ENCODE measurements around the gene GPR137B.

The GPR137B gene

GRCh38 chr1:236163463-236164153 lies 21.3 kb downstream of the GPR137B start:
- no peak for DNase-seq (ENCODE audit: low read depth)
- TF ChIP-seq, protein P1, sequence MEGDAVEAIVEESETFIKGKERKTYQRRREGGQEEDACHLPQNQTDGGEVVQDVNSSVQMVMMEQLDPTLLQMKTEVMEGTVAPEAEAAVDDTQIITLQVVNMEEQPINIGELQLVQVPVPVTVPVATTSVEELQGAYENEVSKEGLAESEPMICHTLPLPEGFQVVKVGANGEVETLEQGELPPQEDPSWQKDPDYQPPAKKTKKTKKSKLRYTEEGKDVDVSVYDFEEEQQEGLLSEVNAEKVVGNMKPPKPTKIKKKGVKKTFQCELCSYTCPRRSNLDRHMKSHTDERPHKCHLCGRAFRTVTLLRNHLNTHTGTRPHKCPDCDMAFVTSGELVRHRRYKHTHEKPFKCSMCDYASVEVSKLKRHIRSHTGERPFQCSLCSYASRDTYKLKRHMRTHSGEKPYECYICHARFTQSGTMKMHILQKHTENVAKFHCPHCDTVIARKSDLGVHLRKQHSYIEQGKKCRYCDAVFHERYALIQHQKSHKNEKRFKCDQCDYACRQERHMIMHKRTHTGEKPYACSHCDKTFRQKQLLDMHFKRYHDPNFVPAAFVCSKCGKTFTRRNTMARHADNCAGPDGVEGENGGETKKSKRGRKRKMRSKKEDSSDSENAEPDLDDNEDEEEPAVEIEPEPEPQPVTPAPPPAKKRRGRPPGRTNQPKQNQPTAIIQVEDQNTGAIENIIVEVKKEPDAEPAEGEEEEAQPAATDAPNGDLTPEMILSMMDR (conservative IDR thresholded peaks at IDR 0.05; ENCODE audit: low read length), result no peak
- no peak overlapping the region for H3K4me3 ChIP-seq (ENCODE audit: low read length)

- no peak overlapping the region for H3K4me3 ChIP-seq (ENCODE audit: low read length)
These were observed 21.9 kb downstream of the GPR137B start for GRCh38 chr1:236164273-236164672.

DNA sequence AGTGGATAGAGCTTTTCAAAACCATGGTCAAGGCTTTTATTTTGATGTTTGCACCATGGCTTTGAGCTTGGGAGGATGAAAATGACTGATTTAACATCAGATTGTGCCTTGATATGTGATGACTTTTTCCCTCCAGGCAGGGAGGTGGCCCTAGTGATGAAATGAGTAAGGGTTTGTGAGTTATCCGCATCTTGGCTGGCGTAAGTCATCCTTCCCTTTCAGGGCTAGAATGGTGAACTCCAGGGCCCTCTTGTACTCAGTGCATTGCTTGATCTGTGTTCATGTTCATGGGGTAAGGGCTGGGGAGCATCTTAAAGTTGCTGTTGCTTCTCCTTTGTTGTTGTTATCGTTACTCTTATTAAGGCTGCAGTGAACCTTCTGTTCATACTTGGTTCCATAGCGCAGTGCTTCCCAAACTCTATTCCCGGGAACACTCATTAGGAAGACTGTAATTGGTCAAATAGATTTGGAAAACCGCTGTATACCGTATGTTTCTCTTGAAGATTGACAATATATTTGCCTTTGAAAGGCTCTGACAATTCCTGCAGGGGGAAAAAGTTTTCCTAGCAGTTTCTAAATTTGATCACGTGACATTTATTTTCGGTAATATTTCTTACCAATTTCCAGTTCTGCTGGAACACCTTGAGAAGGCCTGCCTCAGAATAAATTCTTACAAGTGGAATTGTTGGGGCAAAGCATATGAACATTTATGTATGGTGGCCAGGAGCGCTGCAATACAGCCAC lies 23.1 kb downstream of the GPR137B start:
- no peak overlapping the region for H3K4me3 ChIP-seq (ENCODE audit: low read length)
- TF ChIP-seq, protein P1 (conservative IDR thresholded peaks at IDR 0.05; ENCODE audit: low read length), result no peak
- no peak for DNase-seq (ENCODE audit: low read depth)

More at GRCh38 chr1:236164273-236164672, 21.9 kb downstream of the GPR137B start:
- TF ChIP-seq, protein P1 (conservative IDR thresholded peaks at IDR 0.05; ENCODE audit: low read length), result no peak
- no peak for DNase-seq (ENCODE audit: low read depth)

DNA sequence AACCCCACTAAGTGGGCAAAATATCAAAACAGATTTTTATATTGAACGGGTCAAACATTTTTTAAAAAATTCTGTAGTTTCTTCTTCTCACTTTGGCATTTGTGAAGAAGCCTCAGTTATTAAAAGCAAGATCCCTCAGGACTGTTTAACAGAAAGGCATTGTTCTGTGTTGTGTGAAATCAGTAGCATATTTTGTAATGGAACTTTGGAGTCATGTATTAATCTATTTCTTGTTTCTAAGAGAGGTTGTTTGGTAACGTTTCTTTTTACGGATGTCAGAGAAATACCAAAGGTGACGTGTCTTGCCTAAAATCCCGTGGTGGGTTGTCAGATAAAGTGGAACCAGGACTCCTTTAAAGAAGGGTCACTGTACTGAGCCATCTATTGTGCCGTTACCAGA lies 23.7 kb downstream of the GPR137B start:
- H3K4me3 ChIP-seq (ENCODE audit: low read length), result no peak overlapping the region
- TF ChIP-seq, protein P1 (conservative IDR thresholded peaks at IDR 0.05; ENCODE audit: low read length), result no peak
- DNase-seq (ENCODE audit: low read depth), result no peak

DNA sequence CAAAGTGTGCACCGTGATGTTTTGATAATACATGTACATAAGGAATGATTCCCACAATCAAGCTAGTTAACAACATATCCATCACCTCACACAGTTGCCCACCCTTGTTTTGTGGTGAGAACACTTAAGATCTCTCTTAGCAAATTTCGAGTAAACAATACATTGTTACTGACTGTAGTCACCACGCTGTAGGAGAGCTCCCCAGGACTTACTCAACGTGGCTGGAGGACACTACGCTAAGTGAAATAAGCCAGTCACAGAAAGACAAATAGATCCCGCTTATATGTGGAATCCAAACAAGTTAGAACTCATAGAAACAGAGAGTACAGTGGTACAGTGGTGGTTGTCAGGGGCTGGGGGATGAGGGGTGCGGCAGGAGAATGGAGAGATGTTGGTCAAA lies 24.8 kb downstream of the GPR137B start:
- H3K4me3 ChIP-seq (ENCODE audit: low read length), result no peak overlapping the region
- TF ChIP-seq, protein P1 (conservative IDR thresholded peaks at IDR 0.05; ENCODE audit: low read length), result no peak
- DNase-seq (ENCODE audit: low read depth), result no peak

- DNase-seq (ENCODE audit: low read depth), result no peak
- H3K4me3 ChIP-seq (ENCODE audit: low read length), result no peak overlapping the region
- TF ChIP-seq, protein P1 (conservative IDR thresholded peaks at IDR 0.05; ENCODE audit: low read length), result no peak
These were observed 25.2 kb downstream of the GPR137B start for GRCh38 chr1:236167578-236167977.

All from AG10803 (cell line).